Rectal smooth muscle tissue (tissue), 1 donor: Measurements from ENCODE around the gene ZMYM2.

ENCODE experiments used
- H3K27ac ChIP-seq: one replicate; pipeline ENCODE4 v1.7.0; 2013; ENCODE audit warnings: low read depth, low read length, inconsistent platforms
- H3K27me3 ChIP-seq: one replicate; pipeline ENCODE4 v1.7.0; 2013; ENCODE audit warnings: low read length; ENCODE audit not compliant: control insufficient read depth, insufficient read depth
- H3K36me3 ChIP-seq: one replicate; pipeline ENCODE4 v1.7.0; 2013; ENCODE audit warnings: low read length; ENCODE audit not compliant: control insufficient read depth, insufficient read depth
- H3K4me1 ChIP-seq: one replicate; pipeline ENCODE4 v1.7.0; 2013; ENCODE audit warnings: low read length; ENCODE audit not compliant: control insufficient read depth, insufficient read depth
- H3K4me3 ChIP-seq: one replicate; pipeline ENCODE4 v1.7.0; 2013; ENCODE audit warnings: low read length
- H3K9ac ChIP-seq: one replicate; pipeline ENCODE4 v1.7.0; 2013; ENCODE audit warnings: low read length

ZMYM2 gene

GRCh38 chr13:20134732-20135131 is 176.2 kb downstream of the ZMYM2 start:
- Histone ChIP-seq H3K36me3 (no peaks in the 10 kb centered on the region), H3K9ac (no peak overlapping the region), H3K4me1 (no peaks in the 10 kb centered on the region), H3K27ac (no peak overlapping the region), H3K27me3 (no peaks in the 10 kb centered on the region), H3K4me3 (no peak overlapping the region)

DNA sequence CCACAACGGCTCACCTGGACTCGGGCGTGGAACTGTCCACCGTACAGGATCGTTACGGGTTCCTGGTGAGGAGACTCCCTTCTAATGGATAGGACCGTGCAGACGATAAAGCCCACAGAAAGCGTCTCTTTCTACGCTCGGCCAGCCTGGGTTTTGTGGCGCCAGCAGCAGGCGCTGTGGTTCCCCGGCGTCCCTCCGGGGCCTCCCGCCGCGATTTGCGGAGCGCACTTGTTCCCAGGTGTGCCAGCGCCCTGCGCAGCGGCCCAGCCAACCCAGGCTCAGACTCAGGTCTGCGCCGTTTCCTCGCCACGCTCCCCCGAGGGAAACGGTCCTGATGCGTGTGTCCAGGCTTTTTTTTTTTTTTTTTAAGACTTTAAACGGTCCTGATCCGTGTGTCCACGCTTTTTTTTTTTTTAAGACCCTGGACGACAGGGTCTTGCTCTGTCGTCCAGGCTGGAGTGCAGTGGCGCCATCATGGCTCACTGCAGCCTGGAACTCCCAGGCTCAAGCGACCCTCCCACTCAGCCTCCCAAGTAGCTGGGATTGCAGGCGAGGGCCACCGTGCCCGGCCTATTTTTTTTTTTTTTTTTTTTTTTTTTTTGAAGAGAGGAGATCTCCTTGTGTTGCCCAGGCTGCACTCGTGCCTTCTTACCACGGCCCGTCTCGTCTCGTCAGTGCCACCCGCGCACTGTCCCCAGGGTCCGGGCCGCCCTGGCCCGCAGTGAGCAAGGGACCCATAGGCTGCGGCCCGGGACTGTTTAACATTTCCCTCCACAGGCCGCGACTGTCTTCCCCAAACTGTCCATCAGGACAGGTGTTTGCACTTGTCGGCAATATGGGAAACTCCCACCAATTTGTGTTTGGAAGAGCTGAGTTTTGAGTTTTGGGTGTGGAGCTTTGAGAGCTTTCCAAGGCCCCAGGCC is 178.5 kb downstream of the ZMYM2 start:
- no peaks in the 10 kb centered on the region for H3K4me1 ChIP-seq
- no peaks in the 10 kb centered on the region for H3K36me3 ChIP-seq
- no peak overlapping the region for H3K27ac ChIP-seq
- H3K4me3 ChIP-seq = no peak overlapping the region
- H3K27me3 ChIP-seq = peaks cover 4% of the 10 kb centered on the region
- no peak overlapping the region for H3K9ac ChIP-seq

GRCh38 chr13:20137875-20138274 is 179.3 kb downstream of the ZMYM2 start:
- peaks cover 8% of the 10 kb centered on the region for H3K27me3 ChIP-seq
- no peak overlapping the region for H3K27ac ChIP-seq

GRCh38 chr13:20140487-20140886 is 182.0 kb downstream of the ZMYM2 start:
- Histone ChIP-seq H3K27me3 (peaks cover 8% of the 10 kb centered on the region), H3K36me3 (no peaks in the 10 kb centered on the region), H3K27ac (no peak overlapping the region)

More at GRCh38 chr13:20137875-20138274, 179.3 kb downstream of the ZMYM2 start:
- H3K4me1 ChIP-seq = no peaks in the 10 kb centered on the region
- no peak overlapping the region for H3K4me3 ChIP-seq
- no peak overlapping the region for H3K9ac ChIP-seq
- no peaks in the 10 kb centered on the region for H3K36me3 ChIP-seq

More at GRCh38 chr13:20140487-20140886, 182.0 kb downstream of the ZMYM2 start:
- Histone ChIP-seq H3K9ac (no peak overlapping the region), H3K4me3 (no peak overlapping the region), H3K4me1 (no peaks in the 10 kb centered on the region)
